Ascending aorta (tissue), 2 donors: ENCODE measurements around the gene NEMF. TPM values are rescaled to one million over a fixed set of nuclear protein-coding genes. Genes with fewer than 3 reads are reported as not detected.
A peak's percentile ranks its signal among the peaks of the same experiment; 100 is the strongest.

Experiments used
- DNase-seq, 2 donors: peaks; one replicate each; pipeline ENCODE4 v3.0.0-alpha.2; 2019; ENCODE audit warnings: low spot score in 2 of 2
- H3K27ac ChIP-seq, 2 donors: fragments of 200-600 bp; sonication (generic); one replicate each; pipeline ENCODE4 v1.5.1; 2016 to 2017; ENCODE audit warnings: mild to moderate bottlenecking in 1 of 2
- H3K27me3 ChIP-seq: fragments of 200-600 bp; sonication (generic); one replicate; pipeline ENCODE4 v1.5.1; 2017
- H3K36me3 ChIP-seq, 2 donors: fragments of 200-600 bp; sonication (generic); one replicate each; pipeline ENCODE4 v1.5.1; 2016
- H3K4me1 ChIP-seq, 2 donors: fragments of 200-600 bp; sonication (generic); one replicate each; pipeline ENCODE4 v1.5.1; 2016 to 2017; ENCODE audit warnings: mild to moderate bottlenecking in 1 of 2
- H3K4me3 ChIP-seq, 2 donors: fragments of 200-600 bp; sonication (generic); one replicate each; pipeline ENCODE4 v1.5.1; 2016 to 2017; ENCODE audit warnings: mild to moderate bottlenecking in 1 of 2
- H3K9me3 ChIP-seq, 2 donors: fragments of 200-600 bp; sonication (generic); one replicate each; pipeline ENCODE4 v1.5.1; 2016
- CTCF ChIP-seq, 3 experiments: fragments of 200-600 bp in 2 of 3; fragments of 450-650 bp in 1 of 3; sonication (generic) in 2 of 3; IDR thresholded peaks; one replicate each; pipeline ENCODE4 v1.5.1; 2016 to 2019; ENCODE audit warnings: antibody characterized with exemption in 3 of 3, mild to moderate bottlenecking in 1 of 3, moderate library complexity in 1 of 3
- intact Hi-C: fragments of 100-400 bp; cut with DNase I; formaldehyde crosslinking; loops from one replicate; pipeline ENCODE4 v1.15.1; 2023
- total RNA-seq: library from RNA; depleted of rRNA; stranded (reverse); fragments of >200 nt; gene quantifications from one replicate; pipeline ENCODE4 v1.1.0, GENCODE V29; 2016

The NEMF gene
- total RNA-seq, 1 donor from 2014 or later = 14.6 TPM

GRCh38 chr14:49892301-49892635, 39.7 kb upstream of the NEMF start:
- Histone ChIP-seq H3K36me3 (peaks cover 0 to 19% of the 10 kb centered on the region in 2 donors), H3K4me3 (peak overlapping the region; percentile 85 to 95), H3K27me3 (no peaks in the 10 kb centered on the region), H3K4me1 (peaks cover 0 to 25% of the 10 kb centered on the region in 2 donors), H3K9me3 (no peaks in the 10 kb centered on the region), H3K27ac (peak overlapping the region; percentile 100)
- peak in 1 of 2 donors; percentile 87 for DNase-seq
- TF ChIP-seq CTCF (IDR thresholded peaks at IDR 0.05) = no peak
- intact Hi-C loops = loop anchor here (1.0 to 2.0 kb wide), 5 partner anchors 24 to 213 kb away; no protein-coding TSS in a partner anchor

GRCh38 chr14:49888293-49888692, 35.7 kb upstream of the NEMF start:
- Histone ChIP-seq H3K27me3 (no peaks in the 10 kb centered on the region), H3K9me3 (no peaks in the 10 kb centered on the region), H3K36me3 (no peaks in the 10 kb centered on the region), H3K27ac (no peak overlapping the region), H3K4me1 (peaks cover 0 to 5% of the 10 kb centered on the region in 2 donors), H3K4me3 (no peak overlapping the region)
- DNase-seq = no peak
- intact Hi-C loops = no loop called here
- no peak for TF ChIP-seq CTCF (IDR thresholded peaks at IDR 0.05)

GRCh38 chr14:49886523-49886922, 33.9 kb upstream of the NEMF start:
- no peak overlapping the region for H3K27ac ChIP-seq
- H3K4me1 ChIP-seq = no peaks in the 10 kb centered on the region
- DNase-seq = no peak
- intact Hi-C loops = no loop called here
- no peaks in the 10 kb centered on the region for H3K27me3 ChIP-seq
- no peaks in the 10 kb centered on the region for H3K9me3 ChIP-seq
- H3K36me3 ChIP-seq = no peaks in the 10 kb centered on the region
- no peak for TF ChIP-seq CTCF (IDR thresholded peaks at IDR 0.05)
- H3K4me3 ChIP-seq = no peak overlapping the region

GRCh38 chr14:49882826-49883694, 30.5 kb upstream of the NEMF start:
- DNase-seq = no peak
- intact Hi-C loops = no loop called here
- Histone ChIP-seq H3K4me1 (peaks cover 0 to 3% of the 10 kb centered on the region in 2 donors), H3K4me3 (no peak overlapping the region), H3K27ac (no peak overlapping the region), H3K9me3 (no peaks in the 10 kb centered on the region), H3K27me3 (no peaks in the 10 kb centered on the region), H3K36me3 (no peaks in the 10 kb centered on the region)
- TF ChIP-seq CTCF (IDR thresholded peaks at IDR 0.05) = no peak

GRCh38 chr14:49881350-49882001, 28.9 kb upstream of the NEMF start:
- no peak overlapping the region for H3K4me3 ChIP-seq
- H3K4me1 ChIP-seq = peaks cover 0 to 3% of the 10 kb centered on the region in 2 donors
- H3K9me3 ChIP-seq = no peaks in the 10 kb centered on the region
- no peak for TF ChIP-seq CTCF (IDR thresholded peaks at IDR 0.05)
- H3K36me3 ChIP-seq = no peaks in the 10 kb centered on the region
- intact Hi-C loops = no loop called here
- H3K27ac ChIP-seq = no peak overlapping the region
- H3K27me3 ChIP-seq = no peaks in the 10 kb centered on the region
- no peak for DNase-seq
